Measurements from ENCODE around the gene SPNS1. TPM values are rescaled to one million over a fixed set of nuclear protein-coding genes. Genes with fewer than 3 reads are reported as not detected.

Gene SPNS1
- total RNA-seq, 1 donor from 2014 or later: 77.5 TPM

- Histone ChIP-seq H3K27me3 (ENCODE audit: low read depth) (no peaks in the 10 kb centered on the region), H3K4me3 (no peak overlapping the region), H3K9me3 (no peaks in the 10 kb centered on the region), H3K36me3 (no peaks in the 10 kb centered on the region), H3K4me1 (no peaks in the 10 kb centered on the region), H3K27ac (no peak overlapping the region)
- TF ChIP-seq CTCF (IDR thresholded peaks at IDR 0.05): no peak
- ATAC-seq (no peak), DNase-seq (no peak)
- intact Hi-C loops (cut with DNase I): no loop called here
Observed at GRCh38 chr16:29025735-29026134, 51.2 kb downstream of the SPNS1 start.

- peak in 1 of 2 donors; percentile 7 for ATAC-seq
- H3K27ac ChIP-seq: no peak overlapping the region
- no peaks in the 10 kb centered on the region for H3K9me3 ChIP-seq
- no peak for TF ChIP-seq CTCF (IDR thresholded peaks at IDR 0.05)
- intact Hi-C loops (cut with DNase I): no loop called here
- DNase-seq: no peak
- H3K4me3 ChIP-seq: no peak overlapping the region
- H3K4me1 ChIP-seq: no peaks in the 10 kb centered on the region
- H3K36me3 ChIP-seq: no peaks in the 10 kb centered on the region
- H3K27me3 ChIP-seq (ENCODE audit: low read depth): no peaks in the 10 kb centered on the region
Observed at GRCh38 chr16:29028457-29029167, 54.0 kb downstream of the SPNS1 start.

- H3K4me1 ChIP-seq: no peaks in the 10 kb centered on the region
- H3K9me3 ChIP-seq: no peaks in the 10 kb centered on the region
- no peaks in the 10 kb centered on the region for H3K36me3 ChIP-seq
- intact Hi-C loops (cut with DNase I): no loop called here
- DNase-seq: no peak
- no peak overlapping the region for H3K27ac ChIP-seq
- peak in 1 of 2 donors; percentile 57 for ATAC-seq
- no peaks in the 10 kb centered on the region for H3K27me3 ChIP-seq (ENCODE audit: low read depth)
- no peak for TF ChIP-seq CTCF (IDR thresholded peaks at IDR 0.05)
- H3K4me3 ChIP-seq: no peak overlapping the region
Observed at GRCh38 chr16:29029168-29029994, 54.8 kb downstream of the SPNS1 start.

GRCh38 chr16:29030086-29030840 is 55.7 kb downstream of the SPNS1 start:
- no peaks in the 10 kb centered on the region for H3K36me3 ChIP-seq
- H3K4me3 ChIP-seq: no peak overlapping the region
- no peaks in the 10 kb centered on the region for H3K27me3 ChIP-seq (ENCODE audit: low read depth)
- intact Hi-C loops (cut with DNase I): no loop called here
- no peak overlapping the region for H3K27ac ChIP-seq
- H3K9me3 ChIP-seq: no peaks in the 10 kb centered on the region
- no peak for TF ChIP-seq CTCF (IDR thresholded peaks at IDR 0.05)
- ATAC-seq (no peak), DNase-seq (no peak)
- no peaks in the 10 kb centered on the region for H3K4me1 ChIP-seq

Other genes starting within 250 kb of the SPNS1 start
- gene NPIPB9, start 223.0 kb upstream of the SPNS1 start, total RNA-seq: 5.5 TPM
- gene ATXN2L, start 151.8 kb upstream of the SPNS1 start, total RNA-seq: 145 TPM
- 112 TPM for gene TUFM, start 128.4 kb upstream of the SPNS1 start, total RNA-seq
- 49.0 TPM for gene SH2B1, start 110.9 kb upstream of the SPNS1 start, total RNA-seq
- 0.38 TPM for gene ATP2A1, start 96.3 kb upstream of the SPNS1 start, total RNA-seq
- gene RABEP2, start 49.5 kb upstream of the SPNS1 start, total RNA-seq: 18.8 TPM
- gene CD19, start 42.8 kb upstream of the SPNS1 start, total RNA-seq: 0.21 TPM
- 38.4 TPM for gene NFATC2IP, start 23.8 kb upstream of the SPNS1 start, total RNA-seq
- 17.8 TPM for gene LAT, start 10.3 kb downstream of the SPNS1 start, total RNA-seq

All from lower lobe of right lung (tissue), 2 donors.